Panc1 (cell line): ENCODE measurements around the gene IL2RA. TPM values are rescaled to one million over a fixed set of nuclear protein-coding genes. Genes with fewer than 3 reads are reported as not detected.

Experiments
- ATAC-seq: fragments of 200-7000 bp; cut with Tn5 transposase; 2 replicates; pipeline ENCODE4 v1.9.1; 2020; ENCODE audit warnings: mild to moderate bottlenecking, moderate library complexity
- BruUV-seq: library from RNA; stranded (reverse); fragments of 400-500 nt; replicated peaks from 2 replicates; lab custom pipeline; 2021; lab: Mats Ljungman, UMichigan
- CTCF ChIA-PET: fragments of 300-600 bp; sonication (Branson Sonifier 250); formaldehyde crosslinking; loops from one replicate; lab custom pipeline; 2022; ENCODE audit warnings: antibody characterized with exemption; lab: Charles Lee
- POLR2A ChIA-PET: fragments of 300-600 bp; sonication (Branson Sonifier 250); formaldehyde crosslinking; loops from one replicate; lab custom pipeline; 2022; ENCODE audit warnings: antibody characterized with exemption; lab: Charles Lee
- DNase-seq: peaks from one replicate; pipeline ENCODE4 v3.0.0-alpha.2; 2010; ENCODE audit warnings: low read depth, low spot score
- H3K27ac ChIP-seq: 2 replicates; pipeline ENCODE4 v1.5.1; 2011; ENCODE audit warnings: mild to moderate bottlenecking, low read length, inconsistent platforms
- H3K27me3 ChIP-seq: fragments of 200-500 bp; sonication (Bioruptor generic); 2 replicates; pipeline ENCODE4 v1.6.0; 2014; ENCODE audit warnings: low read length, inconsistent platforms; ENCODE audit not compliant: control insufficient read depth, insufficient read depth
- H3K36me3 ChIP-seq: fragments of 200-500 bp; sonication (Bioruptor generic); 2 replicates; pipeline ENCODE4 v1.5.1; 2014; ENCODE audit warnings: inconsistent platforms, mild to moderate bottlenecking, low read length, moderate library complexity; ENCODE audit not compliant: control insufficient read depth, insufficient read depth
- H3K4me1 ChIP-seq: 2 replicates; pipeline ENCODE4 v1.5.1; 2011; ENCODE audit warnings: inconsistent platforms, mild to moderate bottlenecking, low read length, moderate library complexity; ENCODE audit not compliant: control insufficient read depth, insufficient read depth
- H3K4me3 ChIP-seq, 2 experiments: 2 replicates each; pipeline ENCODE4 v1.5.1; 2011 to 2012; ENCODE audit warnings: low read depth in 2 of 2, low read length in 2 of 2, mild to moderate bottlenecking in 2 of 2, inconsistent platforms in 1 of 2, moderate library complexity in 1 of 2
- H3K9me3 ChIP-seq: fragments of 200-500 bp; sonication (Bioruptor generic); 2 replicates; pipeline ENCODE4 v1.5.1; 2014; ENCODE audit warnings: low read depth, mild to moderate bottlenecking, inconsistent platforms, low read length, moderate library complexity; ENCODE audit not compliant: control insufficient read depth, insufficient read depth
- POLR2AphosphoS5 ChIP-seq: IDR thresholded peaks from 2 replicates; pipeline ENCODE4 v1.6.1; 2012; ENCODE audit warnings: mild to moderate bottlenecking, low read depth, low read length, moderate library complexity
- SIN3A ChIP-seq: IDR thresholded peaks from 2 replicates; pipeline ENCODE4 v1.6.1; 2012; ENCODE audit warnings: low read depth, mild to moderate bottlenecking, low read length, moderate library complexity, borderline replicate concordance; ENCODE audit not compliant: insufficient read depth
- TCF7L2 ChIP-seq: IDR thresholded peaks from 2 replicates; pipeline ENCODE4 v1.6.1; 2011; ENCODE audit warnings: mild to moderate bottlenecking, low read depth, low read length, inconsistent platforms
- in situ Hi-C: cut with HindIII; loops from 2 replicates; pipeline ENCODE4 v1.10.0; 2016; ENCODE audit warnings: low sequenced_read_pairs, low pct_unique_long_range_greater_than_20kb
- intact Hi-C: fragments of 100-400 bp; cut with micrococcal nuclease; formaldehyde crosslinking; loops from one replicate; pipeline ENCODE4 v1.10.0; 2022; ENCODE audit not compliant: unreplicated experiment
- total RNA-seq: library from RNA; stranded (reverse); gene quantifications from one replicate; pipeline ENCODE4 v1.2.1, GENCODE V29; 2021; ENCODE audit not compliant: unreplicated experiment
- TF ChIP-seq, protein P1 (sequence below), 2 experiments: IDR thresholded peaks; 2 replicates each; pipeline ENCODE4 v1.6.1; 2011 to 2012; ENCODE audit warnings: low read depth in 2 of 2, control low read depth in 1 of 2, low read length in 1 of 2, mild to moderate bottlenecking in 1 of 2, moderate library complexity in 1 of 2; ENCODE audit not compliant: insufficient read depth in 1 of 2
- TF ChIP-seq, protein P2 (sequence below): fragments of 450-650 bp; IDR thresholded peaks from 2 replicates; pipeline ENCODE4 v1.5.1; 2017; ENCODE audit warnings: mild to moderate bottlenecking

The IL2RA gene
- total RNA-seq, 1 experiment from 2014 or later, result 0.33 TPM

DNA sequence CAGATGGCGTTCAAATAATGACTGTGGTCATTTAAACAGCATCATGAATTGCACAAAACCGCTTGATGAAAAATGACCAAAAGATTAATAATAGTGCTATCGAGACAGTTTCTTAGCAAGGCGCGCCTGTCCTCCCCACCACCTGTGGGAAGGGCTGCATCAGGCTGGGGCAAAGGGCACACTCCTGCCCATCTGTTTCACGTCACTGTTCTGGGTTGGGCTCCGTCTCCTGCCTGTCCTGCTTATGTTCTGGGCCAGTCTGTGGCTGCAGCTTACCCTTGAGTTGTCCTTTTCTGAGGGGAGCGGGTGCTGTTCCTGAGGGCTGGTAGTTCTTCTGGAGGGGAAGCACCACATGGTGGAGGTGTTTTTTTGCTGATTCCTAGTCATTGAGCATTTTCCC, 40.0 kb upstream of the IL2RA start:
- H3K4me3 ChIP-seq, result no peak overlapping the region
- H3K36me3 ChIP-seq, result peaks cover 23% of the 10 kb centered on the region
- no peak for ATAC-seq
- intact Hi-C loops, result loop anchor here (10.0 kb wide), 1 partner anchor 53 kb away; no protein-coding TSS in a partner anchor
- CTCF ChIA-PET, result no interaction called here
- TF ChIP-seq TCF7L2, result no peak
- no peak for TF ChIP-seq POLR2AphosphoS5
- no peak for TF ChIP-seq SIN3A
- TF ChIP-seq, protein P1, sequence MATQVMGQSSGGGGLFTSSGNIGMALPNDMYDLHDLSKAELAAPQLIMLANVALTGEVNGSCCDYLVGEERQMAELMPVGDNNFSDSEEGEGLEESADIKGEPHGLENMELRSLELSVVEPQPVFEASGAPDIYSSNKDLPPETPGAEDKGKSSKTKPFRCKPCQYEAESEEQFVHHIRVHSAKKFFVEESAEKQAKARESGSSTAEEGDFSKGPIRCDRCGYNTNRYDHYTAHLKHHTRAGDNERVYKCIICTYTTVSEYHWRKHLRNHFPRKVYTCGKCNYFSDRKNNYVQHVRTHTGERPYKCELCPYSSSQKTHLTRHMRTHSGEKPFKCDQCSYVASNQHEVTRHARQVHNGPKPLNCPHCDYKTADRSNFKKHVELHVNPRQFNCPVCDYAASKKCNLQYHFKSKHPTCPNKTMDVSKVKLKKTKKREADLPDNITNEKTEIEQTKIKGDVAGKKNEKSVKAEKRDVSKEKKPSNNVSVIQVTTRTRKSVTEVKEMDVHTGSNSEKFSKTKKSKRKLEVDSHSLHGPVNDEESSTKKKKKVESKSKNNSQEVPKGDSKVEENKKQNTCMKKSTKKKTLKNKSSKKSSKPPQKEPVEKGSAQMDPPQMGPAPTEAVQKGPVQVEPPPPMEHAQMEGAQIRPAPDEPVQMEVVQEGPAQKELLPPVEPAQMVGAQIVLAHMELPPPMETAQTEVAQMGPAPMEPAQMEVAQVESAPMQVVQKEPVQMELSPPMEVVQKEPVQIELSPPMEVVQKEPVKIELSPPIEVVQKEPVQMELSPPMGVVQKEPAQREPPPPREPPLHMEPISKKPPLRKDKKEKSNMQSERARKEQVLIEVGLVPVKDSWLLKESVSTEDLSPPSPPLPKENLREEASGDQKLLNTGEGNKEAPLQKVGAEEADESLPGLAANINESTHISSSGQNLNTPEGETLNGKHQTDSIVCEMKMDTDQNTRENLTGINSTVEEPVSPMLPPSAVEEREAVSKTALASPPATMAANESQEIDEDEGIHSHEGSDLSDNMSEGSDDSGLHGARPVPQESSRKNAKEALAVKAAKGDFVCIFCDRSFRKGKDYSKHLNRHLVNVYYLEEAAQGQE (IDR thresholded peaks at IDR 0.05; ENCODE audit: insufficient read depth in 1 of 2, low read depth in 2 of 2, low read length in 1 of 2), result no peak
- TF ChIP-seq, protein P2, sequence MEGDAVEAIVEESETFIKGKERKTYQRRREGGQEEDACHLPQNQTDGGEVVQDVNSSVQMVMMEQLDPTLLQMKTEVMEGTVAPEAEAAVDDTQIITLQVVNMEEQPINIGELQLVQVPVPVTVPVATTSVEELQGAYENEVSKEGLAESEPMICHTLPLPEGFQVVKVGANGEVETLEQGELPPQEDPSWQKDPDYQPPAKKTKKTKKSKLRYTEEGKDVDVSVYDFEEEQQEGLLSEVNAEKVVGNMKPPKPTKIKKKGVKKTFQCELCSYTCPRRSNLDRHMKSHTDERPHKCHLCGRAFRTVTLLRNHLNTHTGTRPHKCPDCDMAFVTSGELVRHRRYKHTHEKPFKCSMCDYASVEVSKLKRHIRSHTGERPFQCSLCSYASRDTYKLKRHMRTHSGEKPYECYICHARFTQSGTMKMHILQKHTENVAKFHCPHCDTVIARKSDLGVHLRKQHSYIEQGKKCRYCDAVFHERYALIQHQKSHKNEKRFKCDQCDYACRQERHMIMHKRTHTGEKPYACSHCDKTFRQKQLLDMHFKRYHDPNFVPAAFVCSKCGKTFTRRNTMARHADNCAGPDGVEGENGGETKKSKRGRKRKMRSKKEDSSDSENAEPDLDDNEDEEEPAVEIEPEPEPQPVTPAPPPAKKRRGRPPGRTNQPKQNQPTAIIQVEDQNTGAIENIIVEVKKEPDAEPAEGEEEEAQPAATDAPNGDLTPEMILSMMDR, result no peak
- no peaks in the 10 kb centered on the region for H3K27me3 ChIP-seq
- H3K4me1 ChIP-seq, result no peaks in the 10 kb centered on the region
- POLR2A ChIA-PET, result no interaction called here
- no TSS peak for BruUV-seq
- no peak overlapping the region for H3K27ac ChIP-seq
- in situ Hi-C loops, result no loop called here
- DNase-seq, result no peak
- no peaks in the 10 kb centered on the region for H3K9me3 ChIP-seq

DNA sequence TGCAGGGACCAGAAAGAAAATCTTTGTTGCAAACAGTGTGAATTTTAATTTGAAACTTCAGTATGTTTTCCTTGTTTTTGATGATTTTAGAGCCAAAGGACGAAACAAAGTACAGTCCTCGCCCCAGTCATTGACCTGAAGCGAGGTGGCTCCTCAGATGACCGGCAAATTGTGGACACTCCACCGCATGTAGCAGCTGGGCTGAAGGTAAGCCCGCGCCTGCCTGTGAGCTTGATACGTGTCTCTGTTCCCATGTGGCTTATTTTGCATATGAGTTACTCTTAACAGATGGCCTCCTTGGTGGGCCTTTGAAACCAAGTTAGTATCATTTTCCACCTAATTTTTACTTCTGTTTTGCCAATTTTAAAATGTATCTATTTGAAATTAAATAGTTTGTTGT, 39.0 kb upstream of the IL2RA start:
- Histone ChIP-seq H3K9me3 (no peaks in the 10 kb centered on the region), H3K27ac (no peak overlapping the region), H3K27me3 (no peaks in the 10 kb centered on the region), H3K4me1 (no peaks in the 10 kb centered on the region), H3K4me3 (no peak overlapping the region), H3K36me3 (peaks cover 17% of the 10 kb centered on the region)
- in situ Hi-C loops (no loop called here), intact Hi-C loops (loop anchor here (10.0 kb wide), 1 partner anchor 54 kb away; no protein-coding TSS in a partner anchor)
- ChIA-PET POLR2A (no interaction called here), CTCF (no interaction called here)
- BruUV-seq, result no TSS peak
- ATAC-seq, result no peak
- no peak for DNase-seq
- TF ChIP-seq, protein P1 (IDR thresholded peaks at IDR 0.05; ENCODE audit: insufficient read depth in 1 of 2, low read depth in 2 of 2, low read length in 1 of 2), result no peak
- TF ChIP-seq SIN3A (no peak), POLR2AphosphoS5 (no peak), TCF7L2 (no peak)
- TF ChIP-seq, protein P2, result no peak
